SW 1271 (cell line): ENCODE measurements around the gene SFXN3.

Source experiments
- DNase-seq, 2 experiments: peaks; one replicate each; lab custom pipeline; 2025; lab: John Stamatoyannopoulos, UW

SFXN3 gene

GRCh38 chr10:101031128-101031795, at the start of gene SFXN3, which contains the start of gene PDZD7:
Gene SFXN3 (plus strand): TSS chr10:101031234. CDS start chr10:101034695, 3,461 bp downstream.
Gene PDZD7 (minus strand): TSS chr10:101031129. CDS start chr10:101030219, 910 bp downstream.
- DNase-seq = peak; percentile 52 to 82

- no peak for DNase-seq
These were observed 47.9 kb upstream of the SFXN3 start for GRCh38 chr10:100982916-100983830.

GRCh38 chr10:100983868-100984671, 47.0 kb upstream of the SFXN3 start:
- DNase-seq = no peak

- no peak for DNase-seq
These were observed 46.3 kb upstream of the SFXN3 start for GRCh38 chr10:100984672-100985177.

- no peak for DNase-seq
These were observed 45.7 kb upstream of the SFXN3 start for GRCh38 chr10:100985336-100985735.

GRCh38 chr10:100986623-100986951, 44.4 kb upstream of the SFXN3 start:
- no peak for DNase-seq

- peak in 1 of 2 experiments; percentile 65 for DNase-seq
These were observed 43.9 kb upstream of the SFXN3 start, which contains the start of the genes MRPL43 and TWNK for GRCh38 chr10:100986952-100987684. Gene MRPL43 (minus strand): TSS chr10:100987497. CDS start chr10:100987443, 54 bp downstream. Gene TWNK (plus strand): TSS chr10:100987543. CDS start chr10:100988211, 668 bp downstream.

GRCh38 chr10:100987685-100988049, 43.4 kb upstream of the SFXN3 start:
- DNase-seq = no peak

GRCh38 chr10:100988166-100988565, 42.9 kb upstream of the SFXN3 start:
- no peak for DNase-seq

- no peak for DNase-seq
These were observed 41.9 kb upstream of the SFXN3 start for GRCh38 chr10:100989088-100989487.

GRCh38 chr10:100993986-100994708, 36.9 kb upstream of the SFXN3 start:
- DNase-seq = peak in 1 of 2 experiments; percentile 32

- DNase-seq = no peak
These were observed 35.9 kb upstream of the SFXN3 start for GRCh38 chr10:100995181-100995580.

GRCh38 chr10:100996678-100997359, 34.2 kb upstream of the SFXN3 start:
- no peak for DNase-seq

GRCh38 chr10:100997360-100998182, 33.5 kb upstream of the SFXN3 start:
- DNase-seq = peak; percentile 35 to 63

- DNase-seq = peak in 1 of 2 experiments; percentile 44
These were observed 32.6 kb upstream of the SFXN3 start for GRCh38 chr10:100998183-100998990.

GRCh38 chr10:100998991-100999741, 31.9 kb upstream of the SFXN3 start:
- DNase-seq = peak in 1 of 2 experiments; percentile 43

GRCh38 chr10:100999742-101000126, 31.3 kb upstream of the SFXN3 start, which contains the start of gene LZTS2:
Gene LZTS2 (plus strand): TSS chr10:100999808. CDS start chr10:101002539, 2,731 bp downstream.
- DNase-seq = no peak
